Prostate gland (tissue), 2 donors: ENCODE measurements around the gene PAX6.

Experiments used
- POLR2A ChIP-seq: fragments of 450-650 bp; IDR thresholded peaks from one replicate; pipeline ENCODE4 v1.6.1; 2016; ENCODE audit warnings: antibody characterized with exemption, mild to moderate bottlenecking
- POLR2AphosphoS5 ChIP-seq: sonication (generic); formaldehyde crosslinking; IDR thresholded peaks from one replicate; pipeline ENCODE4 v1.6.1; 2017; ENCODE audit warnings: antibody characterized with exemption
- TF ChIP-seq, protein P1 (sequence below), 4 experiments: fragments of 200-600 bp in 2 of 4; fragments of 450-650 bp in 2 of 4; sonication (generic) in 2 of 4; IDR thresholded peaks; 1 replicate in 3 of 4; 2 replicates in 1 of 4; pipeline ENCODE4 v1.5.1; 2016 to 2019; ENCODE audit warnings: antibody characterized with exemption in 4 of 4, mild to moderate bottlenecking in 2 of 4, moderate library complexity in 2 of 4

- TF ChIP-seq, protein P1, sequence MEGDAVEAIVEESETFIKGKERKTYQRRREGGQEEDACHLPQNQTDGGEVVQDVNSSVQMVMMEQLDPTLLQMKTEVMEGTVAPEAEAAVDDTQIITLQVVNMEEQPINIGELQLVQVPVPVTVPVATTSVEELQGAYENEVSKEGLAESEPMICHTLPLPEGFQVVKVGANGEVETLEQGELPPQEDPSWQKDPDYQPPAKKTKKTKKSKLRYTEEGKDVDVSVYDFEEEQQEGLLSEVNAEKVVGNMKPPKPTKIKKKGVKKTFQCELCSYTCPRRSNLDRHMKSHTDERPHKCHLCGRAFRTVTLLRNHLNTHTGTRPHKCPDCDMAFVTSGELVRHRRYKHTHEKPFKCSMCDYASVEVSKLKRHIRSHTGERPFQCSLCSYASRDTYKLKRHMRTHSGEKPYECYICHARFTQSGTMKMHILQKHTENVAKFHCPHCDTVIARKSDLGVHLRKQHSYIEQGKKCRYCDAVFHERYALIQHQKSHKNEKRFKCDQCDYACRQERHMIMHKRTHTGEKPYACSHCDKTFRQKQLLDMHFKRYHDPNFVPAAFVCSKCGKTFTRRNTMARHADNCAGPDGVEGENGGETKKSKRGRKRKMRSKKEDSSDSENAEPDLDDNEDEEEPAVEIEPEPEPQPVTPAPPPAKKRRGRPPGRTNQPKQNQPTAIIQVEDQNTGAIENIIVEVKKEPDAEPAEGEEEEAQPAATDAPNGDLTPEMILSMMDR (IDR thresholded peaks at IDR 0.05), result no peak
- no peak for TF ChIP-seq POLR2A
- TF ChIP-seq POLR2AphosphoS5, result no peak
Measured at GRCh38 chr11:31803813-31804311, 7.3 kb downstream of the PAX6 start.
